Measurements from ENCODE around the gene TM4SF18. TPM values are rescaled to one million over a fixed set of nuclear protein-coding genes. Genes with fewer than 3 reads are reported as not detected.

Gene TM4SF18
- total RNA-seq, 1 experiment from 2014 or later = 0.34 TPM

GRCh38 chr3:149283401-149283800 is 50.0 kb downstream of the TM4SF18 start:
- TF ChIP-seq SIN3A (IDR thresholded peaks at IDR 0.05; ENCODE audit: low read depth) (no peak), POLR2A (IDR thresholded peaks at IDR 0.05; ENCODE audit: borderline replicate concordance, extremely low read depth, insufficient read depth, insufficient read length) (no peak), EZH2 (IDR thresholded peaks at IDR 0.05) (no peak), EGR1 (IDR thresholded peaks at IDR 0.05; ENCODE audit: low read depth) (no peak), FOSL1 (IDR thresholded peaks at IDR 0.05; ENCODE audit: low read depth) (no peak), CEBPB (IDR thresholded peaks at IDR 0.05; ENCODE audit: low read depth) (no peak)
- H3K9ac ChIP-seq (ENCODE audit: low read length) = no peak overlapping the region
- H3K9me3 ChIP-seq (ENCODE audit: control insufficient read depth in 1 of 2, insufficient read depth in 1 of 2, low read depth in 1 of 2, low read length in 2 of 2) = no peaks in the 10 kb centered on the region
- H3K4me1 ChIP-seq (ENCODE audit: control insufficient read depth in 1 of 2, insufficient read depth in 2 of 2, low read length in 2 of 2) = no peaks in the 10 kb centered on the region; a peak in 1 of 4 replicates
- no peaks in the 10 kb centered on the region for H4K20me1 ChIP-seq (ENCODE audit: insufficient read depth)
- BruUV-seq (replicated peaks) = no TSS peak
- H3K36me3 ChIP-seq (ENCODE audit: control insufficient read depth in 1 of 2, insufficient read depth in 2 of 2, low read length in 2 of 2) = no peaks in the 10 kb centered on the region
- ChIA-PET RAD21 (ENCODE audit: low non-redundant PET in 1 of 2, low total read pairs in 2 of 2, uncharacterized antibody in 2 of 2, unreplicated experiment in 2 of 2) (no interaction called here), CTCF (no interaction called here), POLR2A (no interaction called here)
- DNase-seq (ENCODE audit: low read depth, low spot score) = no peak
- H3K79me2 ChIP-seq (ENCODE audit: insufficient read depth, low read length) = no peaks in the 10 kb centered on the region
- H3K4me2 ChIP-seq (ENCODE audit: low read length) = no peak overlapping the region
- H3K4me3 ChIP-seq (replicated peaks in 1 of 2; ENCODE audit: low read depth in 1 of 2, low read length in 2 of 2) = no peak overlapping the region
- peak overlapping the region; percentile 40 for H2AFZ ChIP-seq (ENCODE audit: low read depth, low read length, poor library complexity, severe bottlenecking)
- no peak for ATAC-seq
- no peaks in the 10 kb centered on the region for H3K27me3 ChIP-seq (ENCODE audit: insufficient read depth, low read length)
- H3K27ac ChIP-seq (ENCODE audit: low read depth, low read length) = no peak overlapping the region
- no peaks in the 10 kb centered on the region for H3K9me2 ChIP-seq (ENCODE audit: insufficient read depth)
- intact Hi-C loops (cut with micrococcal nuclease) = no loop called here

DNA sequence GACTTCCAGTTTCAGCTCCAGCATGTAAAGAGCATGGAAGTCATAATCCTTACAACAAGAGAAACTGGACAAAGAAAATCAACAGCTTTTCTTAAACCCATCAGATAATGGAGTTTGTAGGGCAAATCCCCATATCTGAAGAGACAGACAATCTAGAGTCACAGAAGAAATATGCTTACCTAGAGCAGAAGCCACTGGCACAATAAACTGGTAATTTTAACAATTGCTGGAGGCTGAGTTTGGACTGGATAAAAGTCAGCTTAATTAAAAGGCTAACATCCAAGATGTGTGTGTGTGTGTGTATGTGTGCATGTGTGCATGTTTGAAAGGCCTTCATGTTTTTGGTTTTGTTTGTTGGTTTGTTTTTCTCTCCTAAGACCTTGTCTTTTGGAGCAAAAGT is 50.6 kb downstream of the TM4SF18 start:
- CTCF ChIA-PET = no interaction called here
- ATAC-seq = no peak

More for the DNA sequence above, 50.6 kb downstream of the TM4SF18 start:
- TF ChIP-seq, protein P1, sequence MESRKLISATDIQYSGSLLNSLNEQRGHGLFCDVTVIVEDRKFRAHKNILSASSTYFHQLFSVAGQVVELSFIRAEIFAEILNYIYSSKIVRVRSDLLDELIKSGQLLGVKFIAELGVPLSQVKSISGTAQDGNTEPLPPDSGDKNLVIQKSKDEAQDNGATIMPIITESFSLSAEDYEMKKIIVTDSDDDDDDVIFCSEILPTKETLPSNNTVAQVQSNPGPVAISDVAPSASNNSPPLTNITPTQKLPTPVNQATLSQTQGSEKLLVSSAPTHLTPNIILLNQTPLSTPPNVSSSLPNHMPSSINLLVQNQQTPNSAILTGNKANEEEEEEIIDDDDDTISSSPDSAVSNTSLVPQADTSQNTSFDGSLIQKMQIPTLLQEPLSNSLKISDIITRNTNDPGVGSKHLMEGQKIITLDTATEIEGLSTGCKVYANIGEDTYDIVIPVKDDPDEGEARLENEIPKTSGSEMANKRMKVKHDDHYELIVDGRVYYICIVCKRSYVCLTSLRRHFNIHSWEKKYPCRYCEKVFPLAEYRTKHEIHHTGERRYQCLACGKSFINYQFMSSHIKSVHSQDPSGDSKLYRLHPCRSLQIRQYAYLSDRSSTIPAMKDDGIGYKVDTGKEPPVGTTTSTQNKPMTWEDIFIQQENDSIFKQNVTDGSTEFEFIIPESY (IDR thresholded peaks at IDR 0.05; ENCODE audit: extremely low read depth, insufficient replicate concordance, low read length) = no peak
- TF ChIP-seq SP1 (IDR thresholded peaks at IDR 0.05; ENCODE audit: low read depth) (no peak), CBX3 (IDR thresholded peaks at IDR 0.05; ENCODE audit: low read depth) (no peak), SRF (IDR thresholded peaks at IDR 0.05; ENCODE audit: low read depth) (no peak), FOSL1 (IDR thresholded peaks at IDR 0.05; ENCODE audit: low read depth) (no peak), POLR2AphosphoS5 (IDR thresholded peaks at IDR 0.05; ENCODE audit: low read depth, low read length) (no peak), CEBPB (IDR thresholded peaks at IDR 0.05; ENCODE audit: low read depth) (no peak), ZFX (IDR thresholded peaks at IDR 0.05) (no peak)
- no peaks in the 10 kb centered on the region for H4K20me1 ChIP-seq (ENCODE audit: insufficient read depth)
- H3K9me3 ChIP-seq (ENCODE audit: control insufficient read depth in 1 of 2, insufficient read depth in 1 of 2, low read depth in 1 of 2, low read length in 2 of 2) = no peaks in the 10 kb centered on the region
- H3K4me2 ChIP-seq (ENCODE audit: low read length) = no peak overlapping the region
- no peak overlapping the region for H3K4me3 ChIP-seq (replicated peaks in 1 of 2; ENCODE audit: low read depth in 1 of 2, low read length in 2 of 2)
- ChIA-PET RAD21 (ENCODE audit: low non-redundant PET in 1 of 2, low total read pairs in 2 of 2, uncharacterized antibody in 2 of 2, unreplicated experiment in 2 of 2) (no interaction called here), POLR2A (no interaction called here)
- H2AFZ ChIP-seq (ENCODE audit: low read depth, low read length, poor library complexity, severe bottlenecking) = peak overlapping the region; percentile 63
- H3K79me2 ChIP-seq (ENCODE audit: insufficient read depth, low read length) = no peaks in the 10 kb centered on the region
- no peaks in the 10 kb centered on the region; a peak in 1 of 4 replicates for H3K4me1 ChIP-seq (ENCODE audit: control insufficient read depth in 1 of 2, insufficient read depth in 2 of 2, low read length in 2 of 2)
- H3K9ac ChIP-seq (ENCODE audit: low read length) = no peak overlapping the region
- no peaks in the 10 kb centered on the region for H3K27me3 ChIP-seq (ENCODE audit: insufficient read depth, low read length)
- H3K9me2 ChIP-seq (ENCODE audit: insufficient read depth) = no peaks in the 10 kb centered on the region
- H3K36me3 ChIP-seq (ENCODE audit: control insufficient read depth in 1 of 2, insufficient read depth in 2 of 2, low read length in 2 of 2) = no peaks in the 10 kb centered on the region
- no peak overlapping the region for H3K27ac ChIP-seq (ENCODE audit: low read depth, low read length)
- intact Hi-C loops (cut with micrococcal nuclease) = no loop called here
- no peak for DNase-seq (ENCODE audit: low read depth, low spot score)
- no TSS peak for BruUV-seq (replicated peaks)

Measured in HCT116 (cell line).